Activated CD4-positive, alpha-beta T cell treated with anti-CD3 and anti-CD28 coated beads for 24 hours (primary cell): ENCODE data around the gene TBC1D16.

Experiments used
- DNase-seq, 2 donors: peaks; one replicate each; pipeline ENCODE4 v3.0.0-alpha.2; 2020; ENCODE audit warnings: low read depth in 2 of 2

TBC1D16 gene

GRCh38 chr17:80035687-80035936, at the start of gene TBC1D16:
Gene TBC1D16 (minus strand): TSS chr17:80035872. CDS start chr17:80013547, 22,325 bp downstream.
- no peak for DNase-seq

- no peak for DNase-seq
Measured at GRCh38 chr17:80084773-80085172, 49.1 kb upstream of the TBC1D16 start.

GRCh38 chr17:80083136-80083661, 47.5 kb upstream of the TBC1D16 start:
- DNase-seq: no peak

- peak; percentile 51 to 52 for DNase-seq
Measured at GRCh38 chr17:80082403-80083135, 46.9 kb upstream of the TBC1D16 start.

- DNase-seq: no peak
Measured at GRCh38 chr17:80081596-80081995, 45.9 kb upstream of the TBC1D16 start.

- no peak for DNase-seq
Measured at GRCh38 chr17:80080081-80080480, 44.4 kb upstream of the TBC1D16 start.

- no peak for DNase-seq
Measured at GRCh38 chr17:80072410-80072809, 36.7 kb upstream of the TBC1D16 start.

GRCh38 chr17:80071116-80071841, 35.6 kb upstream of the TBC1D16 start:
- DNase-seq: no peak

GRCh38 chr17:80070375-80071115, 34.9 kb upstream of the TBC1D16 start:
- no peak for DNase-seq

- no peak for DNase-seq
Measured at GRCh38 chr17:80068301-80069222, 32.9 kb upstream of the TBC1D16 start.

GRCh38 chr17:80067393-80067986, 31.8 kb upstream of the TBC1D16 start:
- DNase-seq: no peak

GRCh38 chr17:80065478-80066170, 30.0 kb upstream of the TBC1D16 start:
- no peak for DNase-seq

- no peak for DNase-seq
Measured at GRCh38 chr17:80064696-80065095, 29.0 kb upstream of the TBC1D16 start.

- DNase-seq: no peak
Measured at GRCh38 chr17:80063830-80064585, 28.3 kb upstream of the TBC1D16 start.

- no peak for DNase-seq
Measured at GRCh38 chr17:80061421-80061820, 25.7 kb upstream of the TBC1D16 start.

GRCh38 chr17:80060644-80061043, 25.0 kb upstream of the TBC1D16 start:
- no peak for DNase-seq

- no peak for DNase-seq
Measured at GRCh38 chr17:80058311-80058955, 22.8 kb upstream of the TBC1D16 start.

GRCh38 chr17:80055597-80055996, 19.9 kb upstream of the TBC1D16 start:
- no peak for DNase-seq

GRCh38 chr17:80053102-80053501, 17.4 kb upstream of the TBC1D16 start:
- DNase-seq: no peak
